Measurements from ENCODE around the gene APOC3.

DNA sequence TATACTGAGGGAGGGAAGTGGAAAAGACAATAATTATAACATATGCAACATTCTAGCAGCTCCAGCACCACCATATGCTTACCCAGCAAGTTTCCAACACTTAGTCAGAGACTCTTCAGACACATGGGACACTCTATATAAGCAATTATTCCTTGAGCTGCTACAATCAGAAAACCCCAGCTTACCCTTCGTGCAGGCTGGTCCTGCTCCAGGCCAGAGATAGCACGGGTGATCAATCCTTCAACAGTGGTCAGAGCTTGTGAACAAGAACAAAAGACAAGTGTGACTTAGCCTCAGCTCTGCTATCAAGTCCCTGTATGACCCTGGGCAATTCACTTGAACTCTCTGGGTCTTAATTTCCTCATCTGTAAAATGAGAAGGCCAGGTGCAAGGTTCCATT, 43.4 kb upstream of the APOC3 start:
- TF ChIP-seq, protein P1, sequence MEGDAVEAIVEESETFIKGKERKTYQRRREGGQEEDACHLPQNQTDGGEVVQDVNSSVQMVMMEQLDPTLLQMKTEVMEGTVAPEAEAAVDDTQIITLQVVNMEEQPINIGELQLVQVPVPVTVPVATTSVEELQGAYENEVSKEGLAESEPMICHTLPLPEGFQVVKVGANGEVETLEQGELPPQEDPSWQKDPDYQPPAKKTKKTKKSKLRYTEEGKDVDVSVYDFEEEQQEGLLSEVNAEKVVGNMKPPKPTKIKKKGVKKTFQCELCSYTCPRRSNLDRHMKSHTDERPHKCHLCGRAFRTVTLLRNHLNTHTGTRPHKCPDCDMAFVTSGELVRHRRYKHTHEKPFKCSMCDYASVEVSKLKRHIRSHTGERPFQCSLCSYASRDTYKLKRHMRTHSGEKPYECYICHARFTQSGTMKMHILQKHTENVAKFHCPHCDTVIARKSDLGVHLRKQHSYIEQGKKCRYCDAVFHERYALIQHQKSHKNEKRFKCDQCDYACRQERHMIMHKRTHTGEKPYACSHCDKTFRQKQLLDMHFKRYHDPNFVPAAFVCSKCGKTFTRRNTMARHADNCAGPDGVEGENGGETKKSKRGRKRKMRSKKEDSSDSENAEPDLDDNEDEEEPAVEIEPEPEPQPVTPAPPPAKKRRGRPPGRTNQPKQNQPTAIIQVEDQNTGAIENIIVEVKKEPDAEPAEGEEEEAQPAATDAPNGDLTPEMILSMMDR (conservative IDR thresholded peaks at IDR 0.05; ENCODE audit: low read depth in 2 of 2), result no peak
- TF ChIP-seq POLR2AphosphoS5 (IDR thresholded peaks at IDR 0.05; ENCODE audit: low read depth), result no peak
- TF ChIP-seq EZH2 (IDR thresholded peaks at IDR 0.05; ENCODE audit: low read depth, unreplicated experiment), result no peak
- TF ChIP-seq JUNB (IDR thresholded peaks at IDR 0.05; ENCODE audit: unreplicated experiment), result no peak
- no peak for TF ChIP-seq EZH2phosphoT487 (IDR thresholded peaks at IDR 0.05; ENCODE audit: unreplicated experiment)
- TF ChIP-seq CREB1 (CRISPR knock-in tag; IDR thresholded peaks at IDR 0.05; ENCODE audit: low read depth), result no peak
- no peak for TF ChIP-seq STAT1 (IDR thresholded peaks at IDR 0.05; ENCODE audit: unreplicated experiment)
- TF ChIP-seq, protein P2, sequence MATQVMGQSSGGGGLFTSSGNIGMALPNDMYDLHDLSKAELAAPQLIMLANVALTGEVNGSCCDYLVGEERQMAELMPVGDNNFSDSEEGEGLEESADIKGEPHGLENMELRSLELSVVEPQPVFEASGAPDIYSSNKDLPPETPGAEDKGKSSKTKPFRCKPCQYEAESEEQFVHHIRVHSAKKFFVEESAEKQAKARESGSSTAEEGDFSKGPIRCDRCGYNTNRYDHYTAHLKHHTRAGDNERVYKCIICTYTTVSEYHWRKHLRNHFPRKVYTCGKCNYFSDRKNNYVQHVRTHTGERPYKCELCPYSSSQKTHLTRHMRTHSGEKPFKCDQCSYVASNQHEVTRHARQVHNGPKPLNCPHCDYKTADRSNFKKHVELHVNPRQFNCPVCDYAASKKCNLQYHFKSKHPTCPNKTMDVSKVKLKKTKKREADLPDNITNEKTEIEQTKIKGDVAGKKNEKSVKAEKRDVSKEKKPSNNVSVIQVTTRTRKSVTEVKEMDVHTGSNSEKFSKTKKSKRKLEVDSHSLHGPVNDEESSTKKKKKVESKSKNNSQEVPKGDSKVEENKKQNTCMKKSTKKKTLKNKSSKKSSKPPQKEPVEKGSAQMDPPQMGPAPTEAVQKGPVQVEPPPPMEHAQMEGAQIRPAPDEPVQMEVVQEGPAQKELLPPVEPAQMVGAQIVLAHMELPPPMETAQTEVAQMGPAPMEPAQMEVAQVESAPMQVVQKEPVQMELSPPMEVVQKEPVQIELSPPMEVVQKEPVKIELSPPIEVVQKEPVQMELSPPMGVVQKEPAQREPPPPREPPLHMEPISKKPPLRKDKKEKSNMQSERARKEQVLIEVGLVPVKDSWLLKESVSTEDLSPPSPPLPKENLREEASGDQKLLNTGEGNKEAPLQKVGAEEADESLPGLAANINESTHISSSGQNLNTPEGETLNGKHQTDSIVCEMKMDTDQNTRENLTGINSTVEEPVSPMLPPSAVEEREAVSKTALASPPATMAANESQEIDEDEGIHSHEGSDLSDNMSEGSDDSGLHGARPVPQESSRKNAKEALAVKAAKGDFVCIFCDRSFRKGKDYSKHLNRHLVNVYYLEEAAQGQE (IDR thresholded peaks at IDR 0.05; ENCODE audit: unreplicated experiment), result no peak
- no peak for TF ChIP-seq ZNF114 (CRISPR knock-in tag; IDR thresholded peaks at IDR 0.05)
- TF ChIP-seq, protein P3, sequence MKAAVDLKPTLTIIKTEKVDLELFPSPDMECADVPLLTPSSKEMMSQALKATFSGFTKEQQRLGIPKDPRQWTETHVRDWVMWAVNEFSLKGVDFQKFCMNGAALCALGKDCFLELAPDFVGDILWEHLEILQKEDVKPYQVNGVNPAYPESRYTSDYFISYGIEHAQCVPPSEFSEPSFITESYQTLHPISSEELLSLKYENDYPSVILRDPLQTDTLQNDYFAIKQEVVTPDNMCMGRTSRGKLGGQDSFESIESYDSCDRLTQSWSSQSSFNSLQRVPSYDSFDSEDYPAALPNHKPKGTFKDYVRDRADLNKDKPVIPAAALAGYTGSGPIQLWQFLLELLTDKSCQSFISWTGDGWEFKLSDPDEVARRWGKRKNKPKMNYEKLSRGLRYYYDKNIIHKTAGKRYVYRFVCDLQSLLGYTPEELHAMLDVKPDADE (IDR thresholded peaks at IDR 0.05), result no peak
- no peak for TF ChIP-seq NANOG (IDR thresholded peaks at IDR 0.05; ENCODE audit: borderline replicate concordance)
- no peak for TF ChIP-seq ZNF331 (CRISPR knock-in tag; IDR thresholded peaks at IDR 0.05; ENCODE audit: low read depth)
- TF ChIP-seq, protein P4, sequence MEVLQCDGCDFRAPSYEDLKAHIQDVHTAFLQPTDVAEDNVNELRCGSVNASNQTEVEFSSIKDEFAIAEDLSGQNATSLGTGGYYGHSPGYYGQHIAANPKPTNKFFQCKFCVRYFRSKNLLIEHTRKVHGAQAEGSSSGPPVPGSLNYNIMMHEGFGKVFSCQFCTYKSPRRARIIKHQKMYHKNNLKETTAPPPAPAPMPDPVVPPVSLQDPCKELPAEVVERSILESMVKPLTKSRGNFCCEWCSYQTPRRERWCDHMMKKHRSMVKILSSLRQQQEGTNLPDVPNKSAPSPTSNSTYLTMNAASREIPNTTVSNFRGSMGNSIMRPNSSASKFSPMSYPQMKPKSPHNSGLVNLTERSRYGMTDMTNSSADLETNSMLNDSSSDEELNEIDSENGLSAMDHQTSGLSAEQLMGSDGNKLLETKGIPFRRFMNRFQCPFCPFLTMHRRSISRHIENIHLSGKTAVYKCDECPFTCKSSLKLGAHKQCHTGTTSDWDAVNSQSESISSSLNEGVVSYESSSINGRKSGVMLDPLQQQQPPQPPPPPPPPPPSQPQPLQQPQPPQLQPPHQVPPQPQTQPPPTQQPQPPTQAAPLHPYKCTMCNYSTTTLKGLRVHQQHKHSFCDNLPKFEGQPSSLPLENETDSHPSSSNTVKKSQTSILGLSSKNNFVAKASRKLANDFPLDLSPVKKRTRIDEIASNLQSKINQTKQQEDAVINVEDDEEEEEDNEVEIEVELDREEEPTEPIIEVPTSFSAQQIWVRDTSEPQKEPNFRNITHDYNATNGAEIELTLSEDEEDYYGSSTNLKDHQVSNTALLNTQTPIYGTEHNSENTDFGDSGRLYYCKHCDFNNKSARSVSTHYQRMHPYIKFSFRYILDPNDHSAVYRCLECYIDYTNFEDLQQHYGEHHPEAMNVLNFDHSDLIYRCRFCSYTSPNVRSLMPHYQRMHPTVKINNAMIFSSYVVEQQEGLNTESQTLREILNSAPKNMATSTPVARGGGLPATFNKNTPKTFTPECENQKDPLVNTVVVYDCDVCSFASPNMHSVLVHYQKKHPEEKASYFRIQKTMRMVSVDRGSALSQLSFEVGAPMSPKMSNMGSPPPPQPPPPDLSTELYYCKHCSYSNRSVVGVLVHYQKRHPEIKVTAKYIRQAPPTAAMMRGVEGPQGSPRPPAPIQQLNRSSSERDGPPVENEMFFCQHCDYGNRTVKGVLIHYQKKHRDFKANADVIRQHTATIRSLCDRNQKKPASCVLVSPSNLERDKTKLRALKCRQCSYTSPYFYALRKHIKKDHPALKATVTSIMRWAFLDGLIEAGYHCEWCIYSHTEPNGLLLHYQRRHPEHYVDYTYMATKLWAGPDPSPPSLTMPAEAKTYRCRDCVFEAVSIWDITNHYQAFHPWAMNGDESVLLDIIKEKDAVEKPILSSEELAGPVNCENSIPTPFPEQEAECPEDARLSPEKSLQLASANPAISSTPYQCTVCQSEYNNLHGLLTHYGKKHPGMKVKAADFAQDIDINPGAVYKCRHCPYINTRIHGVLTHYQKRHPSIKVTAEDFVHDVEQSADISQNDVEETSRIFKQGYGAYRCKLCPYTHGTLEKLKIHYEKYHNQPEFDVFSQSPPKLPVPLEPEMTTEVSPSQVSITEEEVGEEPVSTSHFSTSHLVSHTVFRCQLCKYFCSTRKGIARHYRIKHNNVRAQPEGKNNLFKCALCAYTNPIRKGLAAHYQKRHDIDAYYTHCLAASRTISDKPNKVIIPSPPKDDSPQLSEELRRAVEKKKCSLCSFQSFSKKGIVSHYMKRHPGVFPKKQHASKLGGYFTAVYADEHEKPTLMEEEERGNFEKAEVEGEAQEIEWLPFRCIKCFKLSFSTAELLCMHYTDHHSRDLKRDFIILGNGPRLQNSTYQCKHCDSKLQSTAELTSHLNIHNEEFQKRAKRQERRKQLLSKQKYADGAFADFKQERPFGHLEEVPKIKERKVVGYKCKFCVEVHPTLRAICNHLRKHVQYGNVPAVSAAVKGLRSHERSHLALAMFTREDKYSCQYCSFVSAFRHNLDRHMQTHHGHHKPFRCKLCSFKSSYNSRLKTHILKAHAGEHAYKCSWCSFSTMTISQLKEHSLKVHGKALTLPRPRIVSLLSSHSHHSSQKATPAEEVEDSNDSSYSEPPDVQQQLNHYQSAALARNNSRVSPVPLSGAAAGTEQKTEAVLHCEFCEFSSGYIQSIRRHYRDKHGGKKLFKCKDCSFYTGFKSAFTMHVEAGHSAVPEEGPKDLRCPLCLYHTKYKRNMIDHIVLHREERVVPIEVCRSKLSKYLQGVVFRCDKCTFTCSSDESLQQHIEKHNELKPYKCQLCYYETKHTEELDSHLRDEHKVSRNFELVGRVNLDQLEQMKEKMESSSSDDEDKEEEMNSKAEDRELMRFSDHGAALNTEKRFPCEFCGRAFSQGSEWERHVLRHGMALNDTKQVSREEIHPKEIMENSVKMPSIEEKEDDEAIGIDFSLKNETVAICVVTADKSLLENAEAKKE (CRISPR knock-in tag; IDR thresholded peaks at IDR 0.05), result no peak

Data from GM23338 (cell line).